Esophagus squamous epithelium (tissue), 5 donors: Measurements from ENCODE around the gene SLC2A13. TPM values are rescaled to one million over a fixed set of nuclear protein-coding genes. Genes with fewer than 3 reads are reported as not detected.

ENCODE experiments used
- DNase-seq: peaks from one replicate; lab custom pipeline; 2025; lab: John Stamatoyannopoulos, UW
- H3K27ac ChIP-seq, 4 donors: fragments of 200-600 bp; sonication (generic); one replicate each; pipeline ENCODE4 v1.5.1; 2016 to 2019; ENCODE audit warnings: mild to moderate bottlenecking in 1 of 4
- H3K27me3 ChIP-seq, 4 donors: fragments of 200-600 bp; sonication (generic); 1 replicate in 3 of 4; 2 replicates in 1 of 4; pipeline versions ENCODE4 v1.5.1 to v1.6.0; 2017 to 2021; ENCODE audit warnings: antibody characterized with exemption in 1 of 4
- H3K36me3 ChIP-seq, 3 donors: fragments of 200-600 bp; sonication (generic); one replicate each; pipeline ENCODE4 v1.5.1; 2016 to 2019
- H3K4me1 ChIP-seq, 3 donors: fragments of 200-600 bp; sonication (generic); one replicate each; pipeline ENCODE4 v1.5.1; 2017 to 2019
- H3K4me3 ChIP-seq, 4 donors: fragments of 200-600 bp; sonication (generic); 1 replicate in 3 of 4; 2 replicates in 1 of 4; pipeline ENCODE4 v1.5.1; 2016 to 2019; ENCODE audit warnings: mild to moderate bottlenecking in 2 of 4, moderate library complexity in 1 of 4
- H3K9me3 ChIP-seq, 3 donors: fragments of 200-600 bp; sonication (generic); one replicate each; pipeline ENCODE4 v1.5.1; 2016 to 2019
- POLR2A ChIP-seq, 4 donors: fragments of 450-650 bp; IDR thresholded peaks; one replicate each; pipeline ENCODE4 v1.6.1; 2017; ENCODE audit warnings: antibody characterized with exemption in 4 of 4, mild to moderate bottlenecking in 4 of 4, moderate library complexity in 3 of 4
- WGBS, 2 donors: methylation state at CpG; one replicate each; pipeline ENCODE4 v1.1.5; 2018; 5-methylcytosine and 5-hydroxymethylcytosine counted together
- intact Hi-C: fragments of 100-400 bp; cut with DNase I; formaldehyde crosslinking; loops from one replicate; pipeline ENCODE4 v1.15.0; 2022
- total RNA-seq, 4 donors: library from RNA; depleted of rRNA; stranded (reverse); fragments of >200 nt; gene quantifications; one replicate each; pipeline ENCODE4 v1.1.0, GENCODE V29; 2016
- TF ChIP-seq, protein P1 (sequence below), 6 experiments: fragments of 450-650 bp in 4 of 6; fragments of 200-600 bp in 2 of 6; sonication (generic) in 2 of 6; IDR thresholded peaks; one replicate each; pipeline ENCODE4 v1.5.1; 2016 to 2019; ENCODE audit warnings: antibody characterized with exemption in 6 of 6, mild to moderate bottlenecking in 4 of 6, moderate library complexity in 4 of 6
- donor health status: DM: yes; HTN: yes; CAD: no.

SLC2A13 gene
- total RNA-seq, 4 donors from 2014 or later = 2.6 to 10.5 (median 4.0) TPM

DNA sequence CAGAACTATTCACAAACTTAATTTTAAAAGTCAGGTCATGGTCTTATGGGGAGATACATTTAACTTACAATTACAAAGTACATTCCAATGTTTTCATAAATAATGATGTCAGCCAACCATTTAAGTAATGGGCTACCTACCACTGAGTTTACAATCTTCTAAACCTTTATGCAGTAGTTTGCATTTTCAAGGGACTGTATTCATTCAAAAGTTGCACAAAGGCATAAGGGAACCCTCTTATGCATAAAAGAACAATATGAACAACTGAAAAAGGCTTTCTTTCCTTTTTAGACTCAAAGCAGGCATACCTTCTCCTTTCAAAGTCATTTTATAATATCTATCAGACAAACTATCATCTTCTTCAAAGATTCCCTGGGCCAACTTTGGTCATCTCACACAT, 230.2 kb downstream of the SLC2A13 start:
- Histone ChIP-seq H3K27me3 (no peaks in the 10 kb centered on the region), H3K36me3 (no peaks in the 10 kb centered on the region), H3K27ac (no peak overlapping the region), H3K4me3 (no peak overlapping the region), H3K9me3 (peaks cover 0 to 13% (median 11%) of the 10 kb centered on the region in 3 donors), H3K4me1 (no peaks in the 10 kb centered on the region)
- intact Hi-C loops = no loop called here
- no peak for DNase-seq
- TF ChIP-seq, protein P1, sequence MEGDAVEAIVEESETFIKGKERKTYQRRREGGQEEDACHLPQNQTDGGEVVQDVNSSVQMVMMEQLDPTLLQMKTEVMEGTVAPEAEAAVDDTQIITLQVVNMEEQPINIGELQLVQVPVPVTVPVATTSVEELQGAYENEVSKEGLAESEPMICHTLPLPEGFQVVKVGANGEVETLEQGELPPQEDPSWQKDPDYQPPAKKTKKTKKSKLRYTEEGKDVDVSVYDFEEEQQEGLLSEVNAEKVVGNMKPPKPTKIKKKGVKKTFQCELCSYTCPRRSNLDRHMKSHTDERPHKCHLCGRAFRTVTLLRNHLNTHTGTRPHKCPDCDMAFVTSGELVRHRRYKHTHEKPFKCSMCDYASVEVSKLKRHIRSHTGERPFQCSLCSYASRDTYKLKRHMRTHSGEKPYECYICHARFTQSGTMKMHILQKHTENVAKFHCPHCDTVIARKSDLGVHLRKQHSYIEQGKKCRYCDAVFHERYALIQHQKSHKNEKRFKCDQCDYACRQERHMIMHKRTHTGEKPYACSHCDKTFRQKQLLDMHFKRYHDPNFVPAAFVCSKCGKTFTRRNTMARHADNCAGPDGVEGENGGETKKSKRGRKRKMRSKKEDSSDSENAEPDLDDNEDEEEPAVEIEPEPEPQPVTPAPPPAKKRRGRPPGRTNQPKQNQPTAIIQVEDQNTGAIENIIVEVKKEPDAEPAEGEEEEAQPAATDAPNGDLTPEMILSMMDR (IDR thresholded peaks at IDR 0.05) = no peak
- no peak for TF ChIP-seq POLR2A (IDR thresholded peaks at IDR 0.05)

DNA sequence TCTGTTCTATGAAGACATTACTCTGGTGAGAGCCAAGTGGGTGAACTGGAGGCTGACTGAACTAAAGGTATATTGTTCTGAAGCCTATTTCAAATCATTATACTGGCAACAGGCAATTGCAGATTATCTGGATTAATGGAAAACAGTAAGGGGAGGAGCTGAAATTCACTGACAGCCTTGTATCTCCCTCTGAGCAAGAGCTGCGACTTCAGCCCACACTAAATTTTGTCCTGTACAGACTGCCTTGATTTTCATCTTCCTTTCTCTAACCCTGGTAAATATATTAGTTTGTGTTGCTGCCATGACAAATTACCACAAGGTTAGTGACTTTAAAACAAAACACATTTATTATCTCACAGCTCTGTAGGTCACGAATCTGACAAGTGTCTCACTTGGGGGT, 231.1 kb downstream of the SLC2A13 start:
- DNase-seq = no peak
- WGBS, 2 donors = 70 to 100% methylated on average over 2 of the region's 2 CpGs
- Histone ChIP-seq H3K4me1 (no peaks in the 10 kb centered on the region), H3K27me3 (no peaks in the 10 kb centered on the region), H3K9me3 (peaks cover 0 to 13% (median 8%) of the 10 kb centered on the region in 3 donors), H3K4me3 (no peak overlapping the region), H3K36me3 (no peaks in the 10 kb centered on the region), H3K27ac (no peak overlapping the region)
- intact Hi-C loops = no loop called here
- no peak for TF ChIP-seq POLR2A (IDR thresholded peaks at IDR 0.05)
- TF ChIP-seq, protein P1 (IDR thresholded peaks at IDR 0.05) = no peak

DNA sequence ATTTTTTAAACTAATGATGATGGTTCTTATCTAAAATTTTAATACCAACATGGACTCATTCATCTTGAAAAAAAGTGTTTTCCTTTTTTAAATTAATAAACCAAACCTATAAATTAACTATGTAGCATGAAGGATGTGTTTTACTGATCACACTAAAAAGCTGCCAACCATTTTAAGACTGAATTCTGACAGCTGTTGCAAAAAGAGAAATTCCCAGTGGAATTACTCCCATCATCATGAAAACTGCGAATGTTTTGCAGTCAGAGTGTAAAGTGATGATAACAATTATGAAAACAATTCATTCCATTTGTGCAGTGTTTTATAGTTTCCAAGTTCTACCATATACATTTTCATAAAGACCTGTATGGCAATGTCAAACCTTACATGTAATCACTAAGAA, 232.8 kb downstream of the SLC2A13 start:
- Histone ChIP-seq H3K4me3 (no peak overlapping the region), H3K9me3 (no peaks in the 10 kb centered on the region), H3K36me3 (no peaks in the 10 kb centered on the region), H3K27ac (no peak overlapping the region), H3K4me1 (no peaks in the 10 kb centered on the region), H3K27me3 (no peaks in the 10 kb centered on the region)
- no peak for DNase-seq
- TF ChIP-seq, protein P1 (IDR thresholded peaks at IDR 0.05) = no peak
- TF ChIP-seq POLR2A (IDR thresholded peaks at IDR 0.05) = no peak
- WGBS, 2 donors = 67 to 72% methylated on average over 1 of the region's 1 CpG
- intact Hi-C loops = no loop called here

DNA sequence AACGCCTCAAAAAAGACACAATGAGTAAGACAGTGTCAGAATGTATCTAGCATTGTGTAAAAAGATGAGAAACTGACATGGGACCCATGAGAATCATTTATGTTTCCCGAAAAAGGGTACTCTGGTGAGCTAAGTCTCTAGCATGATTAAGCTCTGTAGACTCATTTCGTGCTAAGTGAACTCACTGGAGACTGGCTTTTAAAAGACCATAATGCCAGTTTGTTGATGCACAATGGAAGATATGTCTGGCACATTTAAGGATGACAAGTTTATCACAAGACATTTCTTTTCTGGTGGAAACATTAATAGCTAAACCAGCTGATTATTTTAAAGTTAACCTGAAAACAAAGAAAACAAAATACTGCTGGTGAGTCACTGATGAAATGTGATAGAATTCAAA, 233.5 kb downstream of the SLC2A13 start:
- intact Hi-C loops = no loop called here
- Histone ChIP-seq H3K27me3 (no peaks in the 10 kb centered on the region), H3K4me3 (no peak overlapping the region), H3K36me3 (no peaks in the 10 kb centered on the region), H3K9me3 (no peaks in the 10 kb centered on the region), H3K27ac (no peak overlapping the region), H3K4me1 (no peaks in the 10 kb centered on the region)
- no peak for TF ChIP-seq POLR2A (IDR thresholded peaks at IDR 0.05)
- TF ChIP-seq, protein P1 (IDR thresholded peaks at IDR 0.05) = no peak
- DNase-seq = no peak
- 66 to 85% methylated on average over 3 of the region's 3 CpGs for WGBS, 2 donors

DNA sequence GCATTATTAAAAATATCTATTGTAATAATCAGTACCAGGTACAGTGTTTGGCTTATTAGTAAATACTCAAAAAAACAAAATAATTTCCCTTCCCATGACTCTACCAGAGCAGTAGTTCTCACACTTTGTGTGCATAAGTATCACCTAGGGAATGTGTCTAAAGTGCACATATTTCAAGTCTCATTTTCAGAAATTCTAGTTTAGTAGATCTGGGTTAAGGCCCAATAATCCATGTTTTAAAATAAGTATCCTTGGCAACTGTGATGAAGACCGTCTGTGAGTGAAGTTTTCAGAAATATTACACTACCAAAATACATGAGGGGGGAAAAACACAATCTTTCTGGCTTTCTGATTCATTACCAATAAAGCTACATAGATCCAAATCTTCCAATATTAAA, 237.6 kb downstream of the SLC2A13 start:
- Histone ChIP-seq H3K9me3 (no peaks in the 10 kb centered on the region), H3K36me3 (no peaks in the 10 kb centered on the region), H3K4me1 (no peaks in the 10 kb centered on the region), H3K27ac (no peak overlapping the region), H3K4me3 (no peak overlapping the region), H3K27me3 (no peaks in the 10 kb centered on the region)
- DNase-seq = no peak
- intact Hi-C loops = no loop called here
- TF ChIP-seq, protein P1 (IDR thresholded peaks at IDR 0.05) = no peak
- TF ChIP-seq POLR2A (IDR thresholded peaks at IDR 0.05) = no peak
- 79 to 83% methylated on average over 1 of the region's 1 CpG for WGBS, 2 donors
